K562 (cell line): ENCODE measurements around the gene KIF23. TPM values are rescaled to one million over a fixed set of nuclear protein-coding genes. Genes with fewer than 3 reads are reported as not detected.

Experiments
- ATAC-seq: fragments of 200-7000 bp; cut with Tn5 transposase; 3 replicates; pipeline ENCODE4 v1.9.1; 2020; ENCODE audit warnings: moderate library complexity
- BruUV-seq: library from RNA; stranded (reverse); fragments of 400-500 nt; replicated peaks from 2 replicates; lab custom pipeline; 2021; lab: Mats Ljungman, UMichigan
- CTCF ChIA-PET: fragments of 300-600 bp; formaldehyde crosslinking; extraction: SDS; loops from one replicate; lab custom pipeline; 2021; ENCODE audit warnings: low intra/inter-chr PET ratio; lab: Yijun Ruan, JAX
- POLR2A ChIA-PET: fragments of 300-600, 350-650 bp; sonication (Branson Sonifier 250); formaldehyde crosslinking; extraction: SDS; loops from one replicate; lab custom pipeline; 2021; ENCODE audit warnings: antibody characterized with exemption, inconsistent platforms; lab: Yijun Ruan, JAX
- DNase-seq, 4 experiments: peaks; one replicate each; pipeline versions ENCODE4 v3.0.0 to v3.0.0-alpha.2; 2011 to 2018; ENCODE audit warnings: low spot score in 3 of 4, mixed read lengths in 3 of 4; ENCODE audit errors: extremely low read depth in 1 of 4
- FAIRE-seq: peaks from 2 replicates; lab custom pipeline; 2011; peaks lifted over from hg19 to GRCh38; lab: Jason Lieb, UNC
- H2AFZ ChIP-seq: 2 replicates; pipeline ENCODE4 v1.6.0; 2011; ENCODE audit warnings: low read depth, low read length, control low read depth, inconsistent platforms
- H3K27ac ChIP-seq: fragments of 200-600 bp; 3 replicates; pipeline ENCODE4 v1.8.0; 2011; ENCODE audit warnings: low read depth, mild to moderate bottlenecking, control low read depth, inconsistent platforms, low read length, moderate library complexity, mixed read lengths; ENCODE audit errors: extremely low read depth
- H3K27me3 ChIP-seq, 2 experiments: fragments of 300-600 bp in 1 of 2; 2 replicates in 1 of 2; 3 replicates in 1 of 2; pipeline versions ENCODE4 v1.6.0 to v1.8.0; 2011; ENCODE audit warnings: inconsistent platforms in 2 of 2, low read length in 2 of 2, mild to moderate bottlenecking in 1 of 2, mixed read lengths in 1 of 2, moderate library complexity in 1 of 2; ENCODE audit not compliant: control insufficient read depth in 2 of 2, insufficient read depth in 2 of 2
- H3K36me3 ChIP-seq: fragments of 300-600 bp; 3 replicates; pipeline ENCODE4 v1.8.0; 2011; ENCODE audit warnings: mild to moderate bottlenecking, low read length, inconsistent platforms; ENCODE audit not compliant: control insufficient read depth, insufficient read depth
- H3K4me1 ChIP-seq, 2 experiments: fragments of 200-600 bp in 1 of 2; replicated peaks in 1 of 2; 2 replicates in 1 of 2; 3 replicates in 1 of 2; pipeline versions ENCODE4 v1.5.1 to v1.8.0; 2011; ENCODE audit warnings: inconsistent platforms in 2 of 2, low read length in 2 of 2, mild to moderate bottlenecking in 1 of 2, mixed read lengths in 1 of 2, moderate library complexity in 1 of 2; ENCODE audit not compliant: control insufficient read depth in 2 of 2, insufficient read depth in 2 of 2
- H3K4me2 ChIP-seq: 2 replicates; pipeline ENCODE4 v1.6.1; 2011; ENCODE audit warnings: low read length, control low read depth, inconsistent platforms, mixed read lengths; ENCODE audit not compliant: insufficient read depth
- H3K4me3 ChIP-seq: fragments of 200-600 bp; sonication (generic), shearing (Covaris generic); 2 replicates; pipeline ENCODE4 v1.5.1; 2016; ENCODE audit warnings: control low read depth, inconsistent platforms
- H3K79me2 ChIP-seq: fragments of 200-600 bp; 3 replicates; pipeline ENCODE4 v1.8.0; 2011; ENCODE audit warnings: low read length, inconsistent platforms; ENCODE audit not compliant: control insufficient read depth, insufficient read depth
- H3K9ac ChIP-seq, 2 experiments: 2 replicates each; pipeline versions ENCODE4 v1.6.0 to v1.6.1; 2011; ENCODE audit warnings: low read depth in 2 of 2, low read length in 2 of 2, control low read depth in 1 of 2, inconsistent platforms in 1 of 2, mild to moderate bottlenecking in 1 of 2, mixed read lengths in 1 of 2; ENCODE audit not compliant: insufficient read depth in 1 of 2
- H3K9me1 ChIP-seq: one replicate; pipeline ENCODE4 v1.6.0; 2011; ENCODE audit warnings: inconsistent platforms, mild to moderate bottlenecking, low read length, moderate library complexity; ENCODE audit not compliant: control insufficient read depth, insufficient read depth
- H3K9me3 ChIP-seq: replicated peaks from 2 replicates; pipeline ENCODE4 v1.5.1; 2011; ENCODE audit warnings: low read depth, low read length, inconsistent platforms; ENCODE audit not compliant: control insufficient read depth, insufficient read depth
- H4K20me1 ChIP-seq: replicated peaks from 2 replicates; pipeline ENCODE4 v1.6.1; 2011; ENCODE audit warnings: low read length, inconsistent platforms, mixed read lengths; ENCODE audit not compliant: control insufficient read depth, insufficient read depth
- ATF3 ChIP-seq, 2 experiments: fragments of 450-650 bp in 1 of 2; sonication (generic) in 1 of 2; formaldehyde crosslinking in 1 of 2; IDR thresholded peaks in 1 of 2; conservative IDR thresholded peaks in 1 of 2; 2 replicates each; pipeline versions ENCODE4 v1.6.1 to v1.8.1; 2016 to 2023; ENCODE audit warnings: mild to moderate bottlenecking in 2 of 2, moderate library complexity in 2 of 2, inconsistent platforms in 1 of 2, missing genetic modification reagents in 1 of 2
- CEBPG ChIP-seq, 3 experiments: fragments of 200-800 bp in 1 of 3; sonication (Bioruptor generic) in 1 of 3; sonication (generic) in 1 of 3; formaldehyde crosslinking in 1 of 3; IDR thresholded peaks in 2 of 3; conservative IDR thresholded peaks in 1 of 3; 2 replicates each; pipeline versions ENCODE4 v1.6.1 to v1.8.0; 2016 to 2022; ENCODE audit warnings: missing compliant biosample characterization in 2 of 3, missing genetic modification characterization in 2 of 3, mild to moderate bottlenecking in 1 of 3, missing genetic modification reagents in 1 of 3
- GABPA ChIP-seq: fragments of 200-800 bp; sonication (Bioruptor generic); conservative IDR thresholded peaks from 2 replicates; pipeline ENCODE4 v1.6.1; 2016; ENCODE audit warnings: low read depth, missing genetic modification characterization, missing compliant biosample characterization
- HDAC3 ChIP-seq: fragments of 450-650 bp; IDR thresholded peaks from 2 replicates; pipeline ENCODE4 v1.6.1; 2018; ENCODE audit warnings: borderline replicate concordance, mild to moderate bottlenecking, moderate library complexity; ENCODE audit not compliant: partially characterized antibody
- PCBP1 ChIP-seq: fragments of 200-400 bp; formaldehyde crosslinking; IDR thresholded peaks from 2 replicates; pipeline ENCODE4 v1.6.1; 2018; ENCODE audit warnings: mild to moderate bottlenecking, low read depth, low read length; ENCODE audit not compliant: poor library complexity, severe bottlenecking
- PHF21A ChIP-seq: fragments of 450-650 bp; IDR thresholded peaks from 2 replicates; pipeline ENCODE4 v1.6.1; 2017; ENCODE audit warnings: low read depth, borderline replicate concordance
- SIN3B ChIP-seq: fragments of 450-650 bp; IDR thresholded peaks from 2 replicates; pipeline ENCODE4 v1.6.1; 2017; ENCODE audit warnings: low read depth, mild to moderate bottlenecking, moderate library complexity
- TAL1 ChIP-seq: fragments of 450-650 bp; IDR thresholded peaks from 2 replicates; pipeline ENCODE4 v1.6.1; 2016; ENCODE audit warnings: mild to moderate bottlenecking
- WHSC1 ChIP-seq: IDR thresholded peaks from one replicate; pipeline ENCODE4 v1.6.1; 2012; ENCODE audit warnings: low read length, control low read depth, inconsistent platforms
- ZNF408 ChIP-seq: fragments of 250-450 bp; sonication (Bioruptor Pico); IDR thresholded peaks from 2 replicates; pipeline ENCODE4 v1.4.0; 2020; ENCODE audit warnings: low read depth, mild to moderate bottlenecking, moderate library complexity
- WGBS: fragments of 100-300 bp; shearing (Covaris generic); methylation state at CpG from one replicate; pipeline ENCODE4 v1.1.6; 2016; ENCODE audit warnings: low coverage, mixed read lengths; ENCODE audit not compliant: insufficient coverage; ENCODE audit errors: missing lambda C conversion rate; 5-methylcytosine and 5-hydroxymethylcytosine counted together
- in situ Hi-C: fragments of 300-500 bp; cut with MboI; formaldehyde crosslinking; loops from 4 replicates; pipeline ENCODE4 v1.15.0; 2018; ENCODE audit warnings: inconsistent platforms, mixed read lengths
- intact Hi-C: fragments of 100-400 bp; cut with micrococcal nuclease; formaldehyde crosslinking; loops from 2 replicates; pipeline ENCODE4 v1.14.2; 2022
- polyA plus RNA-seq, 8 experiments: library from polyadenylated mRNA; depleted of rRNA in 4 of 8; stranded (reverse) in 5 of 8; unstranded in 3 of 8; fragments of >200 nt; fragmentation: Nextera tagmentation in 2 of 8; fragmentation: Illumina TruSeq in 1 of 8; extraction: Ambion mirVana in 2 of 8; extraction: Trizol in 1 of 8; gene quantifications; 2 replicates each; pipeline versions ENCODE4 v1.2.1 to v1.2.3, GENCODE V29; 2011 to 2014; ENCODE audit warnings: inconsistent platforms in 1 of 8, missing spikeins in 1 of 8
- total RNA-seq, 7 experiments: library from RNA; depleted of rRNA in 6 of 7; stranded (reverse); fragments of >200 nt in 6 of 7; fragmentation: Illumina TruSeq in 2 of 7; extraction: Trizol in 2 of 7; gene quantifications; 2 replicates each; pipeline versions ENCODE4 v1.2.1 to v1.2.3, GENCODE V29; 2011 to 2021; ENCODE audit warnings: low replicate concordance in 1 of 7
- TF ChIP-seq, protein P1 (sequence below): fragments of 250-450 bp; sonication (Bioruptor Pico); IDR thresholded peaks from 2 replicates; pipeline ENCODE4 v1.8.0; 2021; ENCODE audit warnings: moderate library complexity, mild to moderate bottlenecking, inconsistent platforms
- TF ChIP-seq, protein P2 (sequence below): fragments of 250-450 bp; sonication (Bioruptor Pico); IDR thresholded peaks from 2 replicates; pipeline ENCODE4 v1.4.0; 2020; ENCODE audit warnings: mild to moderate bottlenecking
- TF ChIP-seq, protein P3 (sequence below): sonication (generic); formaldehyde crosslinking; IDR thresholded peaks from 2 replicates; pipeline ENCODE4 v1.8.1; 2023; ENCODE audit warnings: mild to moderate bottlenecking, missing genetic modification reagents

The KIF23 gene
- total and polyA plus RNA-seq, 9 of the 15 experiments (the other 6 are each of a cell fraction or from before 2014, with no cell fraction given): 29.4 to 58.2 (median 41.9) TPM

- Histone ChIP-seq H3K9ac (no peak overlapping the region), H3K4me1 (no peaks in the 10 kb centered on the region; a peak in 1 of 5 replicates), H3K9me3 (no peaks in the 10 kb centered on the region), H3K4me2 (no peak overlapping the region), H3K27me3 (peaks cover 0 to 42% of the 10 kb centered on the region in 2 experiments; a peak in 3 of 5 replicates), H3K9me1 (no peaks in the 10 kb centered on the region), H3K4me3 (no peak overlapping the region), H2AFZ (no peak overlapping the region), H3K79me2 (no peaks in the 10 kb centered on the region), H3K36me3 (no peaks in the 10 kb centered on the region), H3K27ac (no peak overlapping the region), H4K20me1 (no peaks in the 10 kb centered on the region; the same call in 1 of the 2 replicates)
- intact Hi-C loops (no loop called here), in situ Hi-C loops (loop anchor here (5.0 kb wide), 1 partner anchor 344 kb away; no protein-coding TSS in a partner anchor)
- FAIRE-seq (no peak), ATAC-seq (peak; percentile 67), DNase-seq (no peak)
- 2% methylated on average over 5 of the region's 6 CpGs for WGBS
- ChIA-PET POLR2A (interaction anchor here (1.7 kb wide), 1 partner anchor 11 kb away, joined by 6 read pairs; no protein-coding TSS in a partner anchor), CTCF (no interaction called here)
- no TSS peak for BruUV-seq
- TF ChIP-seq HDAC3 (no peak), TAL1 (no peak), SIN3B (no peak), GABPA (no peak), PHF21A (no peak), WHSC1 (no peak), CEBPG (CRISPR knock-in tag; IDR thresholded peaks at IDR 0.05) (no peak), CEBPG (tag; conservative IDR thresholded peaks at IDR 0.05 in 1 of 2, IDR thresholded peaks at IDR 0.05 in 1 of 2) (peak in 1 of 2 experiments; percentile 30; a peak in 1 of 4 replicates), PCBP1 (no peak), ATF3 (IDR thresholded peaks at IDR 0.05) (peak; percentile 45), ATF3 (CRISPR knock-in tag; conservative IDR thresholded peaks at IDR 0.05) (no peak), ZNF408 (CRISPR knock-in tag) (no peak)
- TF ChIP-seq, protein P1, sequence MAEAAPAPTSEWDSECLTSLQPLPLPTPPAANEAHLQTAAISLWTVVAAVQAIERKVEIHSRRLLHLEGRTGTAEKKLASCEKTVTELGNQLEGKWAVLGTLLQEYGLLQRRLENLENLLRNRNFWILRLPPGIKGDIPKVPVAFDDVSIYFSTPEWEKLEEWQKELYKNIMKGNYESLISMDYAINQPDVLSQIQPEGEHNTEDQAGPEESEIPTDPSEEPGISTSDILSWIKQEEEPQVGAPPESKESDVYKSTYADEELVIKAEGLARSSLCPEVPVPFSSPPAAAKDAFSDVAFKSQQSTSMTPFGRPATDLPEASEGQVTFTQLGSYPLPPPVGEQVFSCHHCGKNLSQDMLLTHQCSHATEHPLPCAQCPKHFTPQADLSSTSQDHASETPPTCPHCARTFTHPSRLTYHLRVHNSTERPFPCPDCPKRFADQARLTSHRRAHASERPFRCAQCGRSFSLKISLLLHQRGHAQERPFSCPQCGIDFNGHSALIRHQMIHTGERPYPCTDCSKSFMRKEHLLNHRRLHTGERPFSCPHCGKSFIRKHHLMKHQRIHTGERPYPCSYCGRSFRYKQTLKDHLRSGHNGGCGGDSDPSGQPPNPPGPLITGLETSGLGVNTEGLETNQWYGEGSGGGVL: no peak
- TF ChIP-seq, protein P2, sequence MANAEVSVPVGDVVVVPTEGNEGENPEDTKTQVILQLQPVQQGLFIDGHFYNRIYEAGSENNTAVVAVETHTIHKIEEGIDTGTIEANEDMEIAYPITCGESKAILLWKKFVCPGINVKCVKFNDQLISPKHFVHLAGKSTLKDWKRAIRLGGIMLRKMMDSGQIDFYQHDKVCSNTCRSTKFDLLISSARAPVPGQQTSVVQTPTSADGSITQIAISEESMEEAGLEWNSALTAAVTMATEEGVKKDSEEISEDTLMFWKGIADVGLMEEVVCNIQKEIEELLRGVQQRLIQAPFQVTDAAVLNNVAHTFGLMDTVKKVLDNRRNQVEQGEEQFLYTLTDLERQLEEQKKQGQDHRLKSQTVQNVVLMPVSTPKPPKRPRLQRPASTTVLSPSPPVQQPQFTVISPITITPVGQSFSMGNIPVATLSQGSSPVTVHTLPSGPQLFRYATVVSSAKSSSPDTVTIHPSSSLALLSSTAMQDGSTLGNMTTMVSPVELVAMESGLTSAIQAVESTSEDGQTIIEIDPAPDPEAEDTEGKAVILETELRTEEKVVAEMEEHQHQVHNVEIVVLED (CRISPR knock-in tag): no peak
- TF ChIP-seq, protein P3, sequence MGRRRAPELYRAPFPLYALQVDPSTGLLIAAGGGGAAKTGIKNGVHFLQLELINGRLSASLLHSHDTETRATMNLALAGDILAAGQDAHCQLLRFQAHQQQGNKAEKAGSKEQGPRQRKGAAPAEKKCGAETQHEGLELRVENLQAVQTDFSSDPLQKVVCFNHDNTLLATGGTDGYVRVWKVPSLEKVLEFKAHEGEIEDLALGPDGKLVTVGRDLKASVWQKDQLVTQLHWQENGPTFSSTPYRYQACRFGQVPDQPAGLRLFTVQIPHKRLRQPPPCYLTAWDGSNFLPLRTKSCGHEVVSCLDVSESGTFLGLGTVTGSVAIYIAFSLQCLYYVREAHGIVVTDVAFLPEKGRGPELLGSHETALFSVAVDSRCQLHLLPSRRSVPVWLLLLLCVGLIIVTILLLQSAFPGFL (CRISPR knock-in tag): no peak
These were observed 13.3 kb upstream of the KIF23 start for GRCh38 chr15:69400850-69401249.
